ENCODE measurements around the gene MAGI2. TPM values are rescaled to one million over a fixed set of nuclear protein-coding genes. Genes with fewer than 3 reads are reported as not detected.

MAGI2 gene
- total RNA-seq, 6 experiments from 2014 or later = 7.1 to 9.8 (median 8.5) TPM

DNA sequence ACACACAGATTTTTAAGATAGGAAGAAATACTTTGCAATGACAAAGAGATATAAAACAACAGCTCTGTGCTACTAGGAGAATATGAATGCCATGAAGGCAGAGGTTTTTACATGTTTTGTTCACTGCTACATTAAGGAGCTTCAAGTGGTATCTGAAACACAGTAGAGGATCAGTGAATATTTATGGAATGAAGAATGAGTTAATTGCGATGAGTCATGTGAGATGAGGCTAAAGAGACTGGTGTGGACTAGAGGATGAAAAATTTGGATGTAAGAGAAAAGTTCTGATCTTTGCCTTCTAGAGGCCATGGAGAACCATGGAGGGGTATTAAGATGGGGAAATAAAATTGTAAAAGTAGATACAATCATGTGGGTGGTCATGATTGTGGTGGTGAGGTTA lies 1220.7 kb downstream of the MAGI2 start:
- Mint-ChIP-seq H3K27ac (peak overlapping the region; percentile 69), H3K4me1 (ENCODE audit: low read depth) (peaks cover 26% of the 10 kb centered on the region), H3K27me3 (ENCODE audit: insufficient read depth) (no peaks in the 10 kb centered on the region), H3K36me3 (ENCODE audit: low read depth) (peaks cover 10% of the 10 kb centered on the region), H3K4me3 (peak overlapping the region; percentile 0; the same call in 1 of the 2 replicates), H3K9me3 (no peaks in the 10 kb centered on the region)
- DNase-seq = peak; percentile 72
- TF ChIP-seq, protein P1, sequence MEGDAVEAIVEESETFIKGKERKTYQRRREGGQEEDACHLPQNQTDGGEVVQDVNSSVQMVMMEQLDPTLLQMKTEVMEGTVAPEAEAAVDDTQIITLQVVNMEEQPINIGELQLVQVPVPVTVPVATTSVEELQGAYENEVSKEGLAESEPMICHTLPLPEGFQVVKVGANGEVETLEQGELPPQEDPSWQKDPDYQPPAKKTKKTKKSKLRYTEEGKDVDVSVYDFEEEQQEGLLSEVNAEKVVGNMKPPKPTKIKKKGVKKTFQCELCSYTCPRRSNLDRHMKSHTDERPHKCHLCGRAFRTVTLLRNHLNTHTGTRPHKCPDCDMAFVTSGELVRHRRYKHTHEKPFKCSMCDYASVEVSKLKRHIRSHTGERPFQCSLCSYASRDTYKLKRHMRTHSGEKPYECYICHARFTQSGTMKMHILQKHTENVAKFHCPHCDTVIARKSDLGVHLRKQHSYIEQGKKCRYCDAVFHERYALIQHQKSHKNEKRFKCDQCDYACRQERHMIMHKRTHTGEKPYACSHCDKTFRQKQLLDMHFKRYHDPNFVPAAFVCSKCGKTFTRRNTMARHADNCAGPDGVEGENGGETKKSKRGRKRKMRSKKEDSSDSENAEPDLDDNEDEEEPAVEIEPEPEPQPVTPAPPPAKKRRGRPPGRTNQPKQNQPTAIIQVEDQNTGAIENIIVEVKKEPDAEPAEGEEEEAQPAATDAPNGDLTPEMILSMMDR (IDR thresholded peaks at IDR 0.05) = no peak

GRCh38 chr7:78226059-78226719 lies 1227.3 kb downstream of the MAGI2 start:
- peak; percentile 24 for DNase-seq
- no peak overlapping the region for H3K4me3 Mint-ChIP-seq
- no peaks in the 10 kb centered on the region for H3K27me3 Mint-ChIP-seq (ENCODE audit: insufficient read depth)
- H3K4me1 Mint-ChIP-seq (ENCODE audit: low read depth) = peaks cover 61% of the 10 kb centered on the region
- H3K9me3 Mint-ChIP-seq = no peaks in the 10 kb centered on the region
- TF ChIP-seq, protein P1 (IDR thresholded peaks at IDR 0.05) = peak; percentile 83
- H3K27ac Mint-ChIP-seq = peak overlapping the region; percentile 20; the same call in 1 of the 2 replicates
- H3K36me3 Mint-ChIP-seq (ENCODE audit: low read depth) = no peaks in the 10 kb centered on the region

DNA sequence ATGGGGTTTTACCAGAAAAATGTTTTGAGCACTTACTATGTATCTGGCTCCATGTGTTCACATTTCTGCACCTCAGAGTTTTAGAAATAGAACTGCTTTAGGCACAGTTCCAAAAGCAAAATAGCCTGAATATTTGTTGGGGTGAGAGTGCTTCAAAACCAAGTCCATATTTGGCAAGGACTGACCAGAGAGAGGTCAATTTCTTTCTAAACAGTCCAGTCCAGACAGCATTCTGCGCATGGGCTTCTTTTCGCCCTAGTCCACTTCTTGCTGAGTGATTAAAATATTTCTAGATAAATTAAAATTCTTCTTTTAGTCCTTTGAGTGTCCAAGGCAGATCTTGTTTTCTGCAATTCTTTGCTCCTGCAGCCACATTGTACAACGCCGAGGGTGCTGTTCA lies 1227.9 kb downstream of the MAGI2 start:
- H3K27ac Mint-ChIP-seq = no peak overlapping the region; the same call in 1 of the 2 replicates
- H3K9me3 Mint-ChIP-seq = no peaks in the 10 kb centered on the region
- H3K27me3 Mint-ChIP-seq (ENCODE audit: insufficient read depth) = no peaks in the 10 kb centered on the region
- TF ChIP-seq, protein P1 (IDR thresholded peaks at IDR 0.05) = no peak
- no peak overlapping the region for H3K4me3 Mint-ChIP-seq
- H3K4me1 Mint-ChIP-seq (ENCODE audit: low read depth) = peaks cover 61% of the 10 kb centered on the region
- peak; percentile 22 for DNase-seq
- no peaks in the 10 kb centered on the region for H3K36me3 Mint-ChIP-seq (ENCODE audit: low read depth)

- no peak overlapping the region for H3K4me3 Mint-ChIP-seq
- H3K36me3 Mint-ChIP-seq (ENCODE audit: low read depth) = peaks cover 4% of the 10 kb centered on the region; the same call in 1 of the 2 replicates
- 0 out of 2 replicates have a peak overlapping the region, but pooled peaks have one; percentile 1 for H3K27ac Mint-ChIP-seq
- no peaks in the 10 kb centered on the region for H3K9me3 Mint-ChIP-seq
- TF ChIP-seq, protein P1 (IDR thresholded peaks at IDR 0.05) = no peak
- H3K4me1 Mint-ChIP-seq (ENCODE audit: low read depth) = peaks cover 64% of the 10 kb centered on the region
- peaks cover 1% of the 10 kb centered on the region; the same call in 1 of the 2 replicates for H3K27me3 Mint-ChIP-seq (ENCODE audit: insufficient read depth)
- no peak for DNase-seq
Observed at GRCh38 chr7:78224923-78225322, 1228.5 kb downstream of the MAGI2 start.

DNA sequence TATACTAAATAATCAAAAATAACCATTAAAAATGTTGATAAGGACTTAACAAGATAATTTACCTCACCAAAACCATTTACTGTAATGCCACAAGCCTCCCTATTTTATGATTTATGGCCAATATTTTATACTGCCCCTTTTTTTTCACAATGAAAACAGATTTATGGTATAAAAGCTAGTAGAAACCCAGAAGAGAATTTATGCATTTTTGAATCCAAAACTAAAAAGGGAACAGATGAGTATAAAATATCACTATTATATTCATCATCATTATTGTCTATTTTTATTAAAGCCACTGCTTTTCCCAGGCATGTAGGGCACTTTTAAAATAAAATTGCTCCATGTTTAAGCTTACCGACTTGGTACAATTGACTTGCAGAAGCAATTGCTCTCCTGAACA lies 1229.9 kb downstream of the MAGI2 start:
- H3K27me3 Mint-ChIP-seq (ENCODE audit: insufficient read depth) = peaks cover 1% of the 10 kb centered on the region; the same call in 1 of the 2 replicates
- no peak for DNase-seq
- no peak overlapping the region for H3K4me3 Mint-ChIP-seq
- no peak overlapping the region for H3K27ac Mint-ChIP-seq
- no peaks in the 10 kb centered on the region for H3K9me3 Mint-ChIP-seq
- H3K36me3 Mint-ChIP-seq (ENCODE audit: low read depth) = peaks cover 10% of the 10 kb centered on the region; the same call in 1 of the 2 replicates
- TF ChIP-seq, protein P1 (IDR thresholded peaks at IDR 0.05) = no peak
- H3K4me1 Mint-ChIP-seq (ENCODE audit: low read depth) = peaks cover 78% of the 10 kb centered on the region

All from HFFc6 (cell line).